ES-I3 (cell line): Measurements from ENCODE around the gene CYSTM1.
"Not testable (repeated sequence)": the region's sequence is repeated elsewhere in the genome, so short reads cannot be mapped to it uniquely, and the experiment has no call there.

Experiments
- H3K36me3 ChIP-seq: 2 replicates; pipeline ENCODE4 v1.6.1; 2013; ENCODE audit warnings: mild to moderate bottlenecking, low read length, control low read depth, moderate library complexity; ENCODE audit not compliant: insufficient read depth
- H3K4me1 ChIP-seq: 2 replicates; pipeline ENCODE4 v1.6.1; 2013; ENCODE audit warnings: mild to moderate bottlenecking, control low read depth, low read length; ENCODE audit not compliant: insufficient read depth
- H3K9ac ChIP-seq: 2 replicates; pipeline ENCODE4 v1.6.1; 2013; ENCODE audit warnings: low read depth, mild to moderate bottlenecking, low read length, moderate library complexity
- H3K9me3 ChIP-seq: 2 replicates; pipeline ENCODE4 v1.6.1; 2013; ENCODE audit warnings: mild to moderate bottlenecking, low read length, moderate library complexity; ENCODE audit not compliant: control insufficient read depth, insufficient read depth

CYSTM1 gene

DNA sequence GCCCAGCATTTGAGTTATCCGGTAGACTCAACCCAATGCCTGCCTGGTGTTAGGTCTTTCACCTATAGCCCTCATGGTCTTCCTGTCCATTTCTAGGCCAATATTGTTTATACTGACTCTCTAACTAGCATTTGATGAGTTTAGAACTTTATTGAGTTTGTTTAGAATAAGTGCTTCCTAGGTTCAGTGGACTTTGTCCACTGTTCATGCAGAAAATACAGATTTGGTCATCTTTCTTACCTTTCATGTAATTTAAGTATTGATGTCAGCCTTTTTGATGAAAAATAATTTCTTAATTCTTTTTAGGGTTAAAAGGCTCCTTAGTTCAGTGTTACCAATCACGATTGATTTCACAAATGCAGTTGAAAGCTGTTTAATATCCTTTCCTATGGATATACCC lies 22.0 kb downstream of the CYSTM1 start:
- Histone ChIP-seq H3K4me1 (peaks cover 2% of the 10 kb centered on the region; the same call in 1 of the 2 replicates), H3K36me3 (no peaks in the 10 kb centered on the region), H3K9ac (no peak overlapping the region), H3K9me3 (no peaks in the 10 kb centered on the region)

DNA sequence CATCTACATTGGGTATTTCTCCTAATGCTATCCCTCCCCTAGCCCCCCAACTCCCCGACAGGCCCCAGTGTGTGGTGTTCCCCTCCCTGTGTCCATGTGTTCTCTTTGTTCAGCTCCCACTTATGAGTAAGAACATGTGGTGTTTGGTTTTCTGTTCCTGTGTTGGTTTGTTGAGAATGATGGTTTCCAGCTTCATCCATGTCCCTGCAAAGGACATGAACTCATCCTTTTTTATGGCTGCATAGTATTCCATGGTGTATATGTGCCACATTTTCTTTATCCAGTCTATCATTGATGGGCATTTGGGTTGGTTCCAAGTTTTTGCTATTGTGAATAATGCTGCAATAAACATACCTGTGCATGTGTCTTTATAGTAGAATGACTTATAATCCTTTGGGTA lies 23.9 kb downstream of the CYSTM1 start:
- not testable (repeated sequence) for H3K9me3 ChIP-seq, H3K9ac ChIP-seq, H3K4me1 ChIP-seq, H3K36me3 ChIP-seq

DNA sequence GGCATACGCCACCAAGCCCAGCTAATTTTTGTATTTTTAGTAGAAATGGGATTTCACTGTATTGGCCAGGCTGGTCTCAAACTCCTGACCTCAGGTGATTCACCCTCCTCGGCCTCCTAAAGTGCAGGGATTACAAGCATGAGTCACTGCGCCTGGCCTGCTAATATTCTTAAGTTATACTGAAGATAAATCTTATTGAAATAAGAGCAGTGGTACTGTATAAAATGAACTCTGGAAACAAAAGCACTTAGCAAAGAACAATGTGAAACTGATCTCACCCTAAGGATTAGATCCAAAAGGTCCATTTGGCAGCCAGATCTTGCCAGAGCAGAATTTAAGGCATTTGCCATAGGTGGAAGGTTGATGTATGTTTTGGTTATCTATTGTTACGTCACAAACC lies 27.1 kb downstream of the CYSTM1 start:
- H3K36me3 ChIP-seq = no peaks in the 10 kb centered on the region
- peaks cover 9% of the 10 kb centered on the region for H3K4me1 ChIP-seq
- no peaks in the 10 kb centered on the region for H3K9me3 ChIP-seq
- no peak overlapping the region for H3K9ac ChIP-seq

DNA sequence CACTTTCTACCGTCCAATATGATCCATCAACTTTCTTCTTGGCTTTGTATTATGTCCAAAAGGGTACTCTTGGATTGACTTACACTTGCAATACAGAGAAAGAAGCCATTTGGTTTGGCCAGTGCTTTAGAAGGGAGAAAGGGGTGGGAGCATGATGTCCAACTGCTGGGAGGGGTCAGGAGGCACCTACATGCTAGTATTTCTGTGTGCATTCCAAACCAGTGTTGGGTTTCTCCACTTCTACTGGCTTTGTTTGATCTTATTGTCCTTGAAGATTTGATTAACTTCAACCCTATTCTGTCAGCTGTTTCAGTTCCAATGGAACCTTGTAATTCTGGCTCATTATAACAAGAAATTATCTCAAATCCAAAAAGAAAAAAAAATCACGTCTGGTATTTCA lies 27.6 kb downstream of the CYSTM1 start:
- Histone ChIP-seq H3K36me3 (no peaks in the 10 kb centered on the region), H3K9ac (no peak overlapping the region), H3K9me3 (no peaks in the 10 kb centered on the region), H3K4me1 (peaks cover 9% of the 10 kb centered on the region)

DNA sequence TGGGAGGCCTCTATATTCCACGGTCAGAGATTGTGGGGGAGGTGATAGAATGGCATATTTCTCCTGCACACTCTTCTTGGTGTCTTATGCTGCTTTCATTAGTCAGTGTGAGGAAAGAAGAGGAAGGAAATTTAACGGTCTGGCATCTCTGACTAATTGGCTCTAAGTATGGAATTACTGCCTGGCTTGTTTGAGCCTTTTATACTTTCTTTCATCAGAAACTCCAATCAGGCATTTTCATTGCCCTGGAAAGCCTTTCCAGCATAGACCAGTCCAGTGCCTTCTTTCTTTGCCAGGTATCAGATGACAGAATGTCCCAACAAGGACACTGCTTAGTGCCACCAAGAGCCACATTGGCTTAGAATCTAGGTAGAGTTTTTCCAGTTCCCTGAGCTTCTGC lies 30.2 kb downstream of the CYSTM1 start:
- Histone ChIP-seq H3K9me3 (no peaks in the 10 kb centered on the region), H3K9ac (no peak overlapping the region), H3K4me1 (peaks cover 9% of the 10 kb centered on the region), H3K36me3 (no peaks in the 10 kb centered on the region)

DNA sequence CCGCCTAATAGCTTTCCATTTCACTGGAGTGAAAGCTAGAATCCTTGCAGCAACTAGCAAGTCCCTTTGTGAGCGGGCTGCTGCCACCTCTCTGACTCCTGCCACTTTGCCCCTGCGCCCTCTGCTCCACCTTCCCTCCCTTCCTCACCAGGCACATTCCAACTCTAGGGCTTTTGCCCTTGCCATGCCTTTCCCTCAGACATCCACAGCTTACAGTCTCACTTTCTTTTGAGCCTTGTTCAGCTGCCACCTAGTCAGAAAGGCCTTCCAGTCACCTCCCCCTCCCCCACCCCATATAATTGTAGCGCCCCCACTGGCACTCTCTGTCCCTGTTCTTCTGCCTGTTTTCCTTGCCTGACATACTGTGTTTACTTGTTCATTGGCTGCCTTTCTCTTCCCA lies 31.0 kb downstream of the CYSTM1 start:
- no peaks in the 10 kb centered on the region for H3K36me3 ChIP-seq
- H3K9me3 ChIP-seq = no peaks in the 10 kb centered on the region
- no peak overlapping the region for H3K9ac ChIP-seq
- peaks cover 9% of the 10 kb centered on the region for H3K4me1 ChIP-seq

DNA sequence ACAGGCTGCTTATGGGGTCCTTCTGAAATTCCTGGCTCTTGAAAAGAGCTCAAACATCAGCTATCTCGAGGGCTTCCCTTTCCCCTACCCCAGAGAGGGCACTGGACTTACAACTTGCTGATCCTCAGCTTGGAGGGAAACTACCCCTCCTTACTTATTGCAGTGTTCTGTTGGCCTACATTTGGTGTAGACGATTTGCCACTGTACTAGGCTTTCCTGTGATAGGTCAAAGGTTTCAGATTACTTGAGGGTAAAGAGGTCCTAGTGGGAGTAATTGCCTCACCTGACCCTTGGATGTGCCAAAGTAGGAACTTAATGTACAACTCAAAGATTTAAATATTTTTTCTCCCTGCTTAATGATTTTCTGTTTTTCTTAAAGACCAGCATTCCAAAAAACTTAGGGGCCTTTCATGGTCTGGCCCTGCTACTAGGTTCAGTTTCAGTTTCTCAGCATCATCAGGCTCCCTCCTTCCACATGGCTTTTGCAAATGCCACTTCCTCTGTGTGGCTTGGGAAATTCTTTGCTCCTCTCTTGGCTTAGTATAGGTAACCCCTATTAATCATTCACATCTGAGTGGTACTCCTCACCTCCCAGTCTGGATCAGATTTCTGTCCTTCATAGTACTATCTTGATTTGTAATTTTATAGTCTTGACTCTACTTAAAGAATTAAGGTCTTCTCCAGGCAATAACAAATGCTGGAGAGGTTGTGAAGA lies 32.4 kb downstream of the CYSTM1 start:
- Histone ChIP-seq H3K36me3 (no peaks in the 10 kb centered on the region), H3K9ac (no peak overlapping the region), H3K4me1 (peaks cover 9% of the 10 kb centered on the region), H3K9me3 (no peaks in the 10 kb centered on the region)

DNA sequence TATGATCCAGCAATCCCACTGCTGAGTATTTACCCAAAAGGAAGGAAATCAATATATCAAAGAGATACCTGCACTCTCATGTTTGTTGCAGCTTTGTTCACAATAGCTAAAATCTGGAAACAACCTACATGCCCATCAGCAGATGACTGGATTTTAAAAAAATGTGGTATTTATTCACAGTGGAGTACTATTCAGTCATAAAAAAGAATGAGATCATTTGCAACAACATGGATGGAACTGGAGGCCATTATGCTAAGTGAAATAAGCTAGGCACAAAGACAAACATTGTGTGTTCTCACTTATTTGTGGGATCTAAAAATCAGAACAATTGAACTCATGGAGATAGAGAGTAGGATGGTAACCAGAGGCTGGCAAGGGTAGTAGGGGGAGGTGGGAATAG lies 33.1 kb downstream of the CYSTM1 start:
- no peaks in the 10 kb centered on the region for H3K9me3 ChIP-seq
- H3K4me1 ChIP-seq = peaks cover 9% of the 10 kb centered on the region
- no peak overlapping the region for H3K9ac ChIP-seq
- no peaks in the 10 kb centered on the region for H3K36me3 ChIP-seq

DNA sequence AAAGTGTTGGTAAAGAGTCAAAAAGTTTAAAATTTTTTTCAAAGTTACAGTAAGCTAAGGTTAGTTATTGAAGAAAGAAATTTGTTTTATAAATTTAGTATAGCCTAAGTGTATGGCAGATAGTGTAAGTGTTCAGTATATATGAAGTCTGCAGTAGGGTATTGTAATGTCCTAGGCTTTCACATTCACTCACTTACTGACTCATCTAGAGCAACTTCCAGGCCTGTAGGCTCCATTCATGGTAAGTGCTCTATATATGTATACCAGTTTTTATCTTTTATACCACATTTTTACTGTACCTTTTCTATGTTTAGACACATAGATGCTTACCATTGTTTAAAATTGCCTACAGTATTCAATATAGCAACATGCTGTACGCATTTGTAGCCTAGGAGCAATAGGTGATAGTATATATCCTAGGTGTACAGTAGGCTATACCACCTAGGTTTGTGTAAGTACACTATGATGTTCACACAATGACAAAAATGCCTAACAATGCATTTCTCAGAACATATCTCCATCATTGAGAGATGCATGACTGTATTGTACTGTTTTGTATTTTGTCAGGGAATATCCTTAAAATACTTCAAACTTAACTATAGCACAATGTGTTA lies 38.5 kb downstream of the CYSTM1 start:
- Histone ChIP-seq H3K9me3 (no peaks in the 10 kb centered on the region), H3K36me3 (no peaks in the 10 kb centered on the region), H3K9ac (no peak overlapping the region), H3K4me1 (peaks cover 9% of the 10 kb centered on the region; the same call in 1 of the 2 replicates)

DNA sequence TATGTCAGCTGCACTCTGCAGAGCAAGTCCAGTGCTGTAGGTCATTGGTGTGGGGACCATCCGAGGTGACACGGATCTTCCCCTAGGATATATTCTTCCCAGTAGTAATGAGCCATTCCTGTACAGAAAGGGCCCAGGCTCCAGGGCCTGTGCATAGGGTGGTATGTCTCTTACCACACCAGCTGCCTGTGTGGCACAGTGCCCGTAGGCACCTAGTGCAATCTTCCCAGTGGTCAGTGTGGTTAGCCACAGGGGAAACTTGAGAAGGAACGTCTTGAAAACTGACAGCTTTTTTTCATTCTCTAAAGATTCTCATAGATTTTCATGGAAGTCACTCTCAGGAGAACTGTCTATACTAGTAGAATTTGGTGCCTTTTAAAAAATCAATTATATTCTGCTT lies 39.8 kb downstream of the CYSTM1 start:
- H3K9me3 ChIP-seq = no peaks in the 10 kb centered on the region
- H3K4me1 ChIP-seq = peaks cover 9% of the 10 kb centered on the region; the same call in 1 of the 2 replicates
- no peak overlapping the region for H3K9ac ChIP-seq
- H3K36me3 ChIP-seq = no peaks in the 10 kb centered on the region

DNA sequence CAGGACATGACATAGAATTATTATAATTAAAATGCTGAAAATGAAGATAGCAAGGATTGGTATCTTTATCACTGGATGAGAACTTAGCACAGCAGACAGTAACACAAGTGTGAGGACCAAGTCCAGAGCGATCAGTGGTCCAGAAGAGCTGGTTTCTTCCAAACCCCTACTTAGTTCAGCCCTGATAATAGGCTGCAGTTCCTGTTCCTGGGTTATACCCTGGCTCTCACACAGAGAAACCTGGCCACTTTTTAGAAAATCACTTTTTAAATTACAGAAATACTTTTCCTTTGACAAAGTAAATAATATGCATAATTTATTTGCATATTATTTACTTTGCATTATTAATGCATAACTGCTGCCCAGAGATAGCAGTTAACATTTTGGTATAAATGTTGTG lies 40.3 kb downstream of the CYSTM1 start:
- Histone ChIP-seq H3K4me1 (peaks cover 12% of the 10 kb centered on the region), H3K36me3 (no peaks in the 10 kb centered on the region), H3K9ac (no peak overlapping the region), H3K9me3 (no peaks in the 10 kb centered on the region)

DNA sequence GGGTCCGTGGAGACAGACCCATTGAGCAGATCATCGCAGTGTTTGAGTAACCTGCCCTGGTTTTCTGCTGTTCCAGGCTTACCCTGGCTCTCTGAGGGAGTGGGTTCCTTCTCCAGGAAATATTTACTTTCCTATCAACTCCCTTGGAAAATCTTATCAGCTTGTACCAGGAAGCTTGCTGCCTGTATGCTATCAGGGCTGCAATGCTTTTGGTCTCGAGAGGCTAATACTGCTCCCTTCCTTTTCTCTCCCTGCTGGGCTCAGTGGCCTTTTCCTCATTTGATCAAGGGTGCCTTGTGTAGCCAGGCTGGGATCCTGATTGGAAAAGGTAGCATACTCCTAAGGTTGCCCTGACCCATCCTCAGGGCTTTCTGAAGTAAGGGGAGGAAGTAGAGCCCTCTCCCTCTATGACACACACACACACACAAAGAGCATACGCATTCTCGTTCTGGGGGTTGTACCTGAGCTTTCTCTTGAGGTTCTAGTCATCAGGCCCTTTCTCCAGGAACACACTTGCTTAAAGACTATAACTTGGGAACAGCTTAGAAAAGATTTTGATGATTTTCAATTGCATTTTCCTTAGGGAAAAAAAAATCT lies 41.6 kb downstream of the CYSTM1 start:
- no peaks in the 10 kb centered on the region for H3K9me3 ChIP-seq
- no peak overlapping the region for H3K9ac ChIP-seq
- peaks cover 16% of the 10 kb centered on the region for H3K4me1 ChIP-seq
- H3K36me3 ChIP-seq = no peaks in the 10 kb centered on the region

DNA sequence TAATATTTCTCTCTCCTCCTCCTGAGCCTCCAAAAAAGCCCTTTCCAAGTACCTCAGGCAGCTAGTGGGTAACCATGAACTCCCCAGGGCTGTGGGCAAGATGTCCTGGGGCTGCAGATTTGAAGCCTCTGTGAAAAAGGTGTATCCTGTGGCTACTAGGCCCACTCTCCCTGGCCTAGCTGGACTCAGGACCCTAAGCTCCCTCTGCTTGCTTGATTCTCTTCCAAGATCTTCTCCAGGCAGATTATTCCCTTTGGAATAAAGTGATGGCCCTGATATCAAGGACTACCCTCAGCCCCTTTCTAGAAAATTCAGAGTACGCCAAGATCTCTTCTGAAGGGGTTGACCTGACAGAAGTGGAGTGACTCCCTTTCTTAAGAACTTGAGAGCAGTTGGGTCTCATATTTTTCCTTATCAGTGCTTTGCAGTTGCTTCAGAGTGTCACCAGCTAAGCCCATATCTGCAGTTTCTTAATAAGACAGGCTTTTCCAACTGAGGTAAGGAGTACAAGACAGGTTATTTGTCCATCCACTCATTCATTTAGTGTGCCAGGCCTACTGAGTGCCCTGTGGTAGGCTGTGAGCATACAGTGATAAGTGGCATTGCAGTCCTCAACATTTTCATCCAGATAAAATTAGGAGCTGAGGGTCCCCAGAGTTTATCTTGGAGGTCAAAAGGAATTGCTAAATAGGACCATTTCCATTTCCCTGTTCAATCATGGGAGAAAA lies 42.5 kb downstream of the CYSTM1 start:
- Histone ChIP-seq H3K9me3 (no peaks in the 10 kb centered on the region), H3K9ac (no peak overlapping the region), H3K4me1 (peaks cover 16% of the 10 kb centered on the region), H3K36me3 (no peaks in the 10 kb centered on the region)

DNA sequence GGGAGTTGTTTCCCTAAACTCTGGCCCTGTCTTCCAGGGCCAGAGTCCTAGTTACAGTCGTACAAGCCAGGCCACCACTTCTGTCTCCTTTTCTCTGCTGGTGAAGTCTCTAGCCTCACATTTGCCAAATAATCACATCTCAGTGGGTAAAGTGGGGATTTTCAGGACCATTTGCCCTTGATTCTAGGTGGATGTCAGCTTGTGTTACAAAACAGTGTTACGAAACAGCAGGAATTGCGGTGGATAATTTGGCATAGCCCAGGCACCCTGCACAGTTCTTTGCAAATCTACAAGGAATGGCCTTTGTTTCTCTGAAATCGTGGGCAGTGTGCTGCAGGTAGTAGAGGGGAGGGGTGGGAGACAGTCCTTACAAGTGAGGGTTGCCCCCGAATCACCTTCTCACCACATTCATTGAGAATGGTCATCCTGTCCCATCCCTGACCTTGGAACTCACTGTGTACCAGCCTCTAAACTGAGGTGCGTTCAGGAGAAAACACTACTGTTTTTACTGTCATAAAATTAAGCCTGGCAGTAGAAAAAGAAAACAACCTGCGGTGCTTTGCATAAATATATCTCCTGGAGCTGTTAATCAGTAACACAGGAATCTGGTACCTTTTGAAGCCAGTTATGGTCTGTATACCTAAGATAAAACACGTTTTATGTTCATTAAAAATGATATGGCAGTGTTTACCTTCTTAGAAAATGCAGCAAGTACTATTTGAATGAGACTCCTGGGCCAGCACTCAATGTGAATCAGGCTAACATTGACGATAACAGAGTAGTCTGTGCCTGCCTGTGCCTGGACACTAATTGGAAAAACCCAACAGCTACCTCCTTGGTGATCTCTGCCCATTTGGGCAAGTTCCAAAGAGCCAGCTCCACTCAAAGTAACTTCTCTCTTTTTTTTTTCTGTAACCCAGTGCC lies 44.3 kb downstream of the CYSTM1 start:
- H3K9me3 ChIP-seq = no peaks in the 10 kb centered on the region
- H3K9ac ChIP-seq = no peak overlapping the region
- no peaks in the 10 kb centered on the region for H3K36me3 ChIP-seq
- peaks cover 16% of the 10 kb centered on the region for H3K4me1 ChIP-seq
